HG03045 (cell line): ENCODE measurements around the gene CSF3R.
A peak's percentile ranks its signal among the peaks of the same experiment; 100 is the strongest.
"Not testable (repeated sequence)": the region's sequence is repeated elsewhere in the genome, so short reads cannot be mapped to it uniquely, and the experiment has no call there.

ENCODE experiments used
- ATAC-seq: cut with Tn5 transposase; IDR thresholded peaks from one replicate; pipeline ENCODE4 v1.9.1; 2021; ENCODE audit warnings: mild to moderate bottlenecking, moderate library complexity; ENCODE audit not compliant: unreplicated experiment

The CSF3R gene

GRCh38 chr1:36484099-36484498 is 1.4 kb upstream of the CSF3R start:
- ATAC-seq, result no peak

GRCh38 chr1:36481771-36482723 is 666 bp downstream of the CSF3R start:
- ATAC-seq, result no peak

DNA sequence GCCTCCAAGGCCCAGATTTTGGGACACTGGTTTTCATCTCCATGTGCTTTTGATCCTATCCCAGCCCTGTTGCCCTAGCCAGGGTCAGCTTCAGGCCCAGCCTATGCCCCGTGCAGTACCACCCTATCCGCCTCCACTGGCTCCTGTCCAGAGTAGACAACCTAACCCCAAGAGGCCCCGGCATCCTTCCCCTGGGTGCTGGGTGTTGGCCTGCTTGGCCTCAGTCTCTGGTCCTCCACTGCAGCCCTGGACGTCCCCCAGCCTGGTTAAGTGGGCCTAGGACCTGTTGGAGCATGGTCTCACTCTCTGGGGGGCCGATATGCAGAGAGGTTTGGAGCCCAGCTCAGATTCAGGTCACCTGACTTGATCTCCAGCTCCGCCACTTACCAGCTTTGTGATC is 1.6 kb downstream of the CSF3R start:
- ATAC-seq, result no peak

DNA sequence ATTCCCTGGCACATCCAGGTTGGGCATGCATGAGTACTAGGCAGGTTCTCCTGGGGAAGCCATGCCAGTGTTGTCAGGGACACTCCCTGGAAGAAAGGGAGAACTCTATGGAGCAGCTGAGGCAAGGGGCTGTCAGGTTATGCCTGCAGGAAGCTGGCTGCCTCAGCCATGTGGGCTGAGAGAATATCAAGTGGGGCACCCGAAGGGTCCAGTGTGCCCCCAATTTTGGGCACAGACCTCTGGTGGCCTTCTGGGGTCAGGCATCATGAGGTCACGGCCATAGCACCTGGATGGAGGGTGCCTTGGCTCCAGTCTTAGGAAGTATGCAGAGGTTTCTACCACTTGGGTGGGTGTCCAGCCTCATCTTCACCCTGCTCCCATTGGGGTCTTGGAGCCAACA is 2.6 kb downstream of the CSF3R start:
- no peak for ATAC-seq

- ATAC-seq, result no peak
Observed at GRCh38 chr1:36479505-36480051, 3.1 kb downstream of the CSF3R start.

DNA sequence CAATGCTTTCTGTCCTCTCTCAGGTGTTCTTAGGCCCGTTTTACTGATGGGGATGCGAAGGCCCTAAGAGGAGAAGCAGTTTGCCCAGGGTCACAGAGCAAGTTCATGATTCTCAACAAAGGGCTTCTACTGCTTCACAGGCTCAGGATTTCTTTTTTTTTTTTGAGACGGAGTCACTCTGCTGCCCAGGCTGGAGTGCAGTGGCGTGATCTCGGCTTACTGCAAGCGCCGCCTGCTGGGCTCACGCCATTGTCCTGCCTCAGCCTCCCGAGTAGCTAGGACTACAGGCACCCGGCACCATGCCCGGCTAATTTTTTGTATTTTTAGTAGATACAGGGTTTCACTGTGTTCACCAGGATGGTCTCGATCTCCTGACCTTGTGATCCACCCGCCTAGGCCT is 5.1 kb downstream of the CSF3R start:
- not testable (repeated sequence) for ATAC-seq

DNA sequence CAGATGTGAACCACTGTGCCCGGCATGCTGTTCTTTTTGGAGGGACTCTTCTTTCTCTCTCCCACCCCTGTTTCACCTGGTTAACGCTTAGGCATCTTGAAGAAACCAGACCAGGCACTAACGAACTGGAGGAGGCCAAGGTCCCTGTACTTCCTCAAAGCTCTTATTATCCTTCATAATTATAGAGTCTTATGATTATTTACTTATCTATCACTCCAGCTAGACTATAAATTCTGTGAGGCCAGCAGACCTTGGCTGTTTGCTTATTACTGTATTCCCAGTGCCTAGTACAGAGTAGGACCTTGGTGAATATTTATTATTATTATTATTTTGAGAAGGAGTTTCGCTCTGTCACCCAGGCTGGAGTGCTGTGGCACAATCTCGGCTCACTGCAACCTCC is 5.8 kb downstream of the CSF3R start:
- ATAC-seq, result no peak

DNA sequence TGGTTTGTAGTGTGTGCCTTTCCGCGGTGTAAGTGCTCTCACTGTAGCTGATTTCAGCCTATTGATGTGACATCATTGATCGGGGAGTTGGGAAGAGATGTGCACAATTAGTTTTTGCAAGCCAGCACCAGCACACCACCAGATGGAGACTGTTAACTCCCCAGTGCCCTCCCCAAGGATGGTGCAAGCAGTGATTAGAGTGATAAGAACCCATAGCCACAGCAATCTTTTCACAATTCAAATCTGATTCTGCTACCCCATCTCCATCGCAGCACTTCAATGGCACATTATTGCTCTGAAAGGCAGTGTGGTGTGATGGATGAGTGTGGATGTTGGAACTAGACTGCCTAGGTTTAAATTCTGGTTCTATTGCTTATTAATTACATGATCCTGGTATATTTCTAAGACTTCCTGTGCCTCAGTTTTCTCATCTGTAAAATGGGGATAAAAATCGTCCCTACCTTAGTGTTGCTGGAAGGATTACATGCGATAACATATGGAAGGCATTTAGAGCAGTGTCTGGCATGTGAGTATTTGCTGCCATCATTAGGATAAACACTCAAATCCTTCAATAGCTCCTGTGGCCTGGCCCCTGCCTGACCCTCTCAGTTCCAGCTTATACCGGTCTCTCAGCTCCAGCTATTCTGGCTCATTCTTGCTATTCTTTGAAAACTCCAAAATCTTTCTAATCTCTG is 6.7 kb downstream of the CSF3R start:
- ATAC-seq, result no peak

DNA sequence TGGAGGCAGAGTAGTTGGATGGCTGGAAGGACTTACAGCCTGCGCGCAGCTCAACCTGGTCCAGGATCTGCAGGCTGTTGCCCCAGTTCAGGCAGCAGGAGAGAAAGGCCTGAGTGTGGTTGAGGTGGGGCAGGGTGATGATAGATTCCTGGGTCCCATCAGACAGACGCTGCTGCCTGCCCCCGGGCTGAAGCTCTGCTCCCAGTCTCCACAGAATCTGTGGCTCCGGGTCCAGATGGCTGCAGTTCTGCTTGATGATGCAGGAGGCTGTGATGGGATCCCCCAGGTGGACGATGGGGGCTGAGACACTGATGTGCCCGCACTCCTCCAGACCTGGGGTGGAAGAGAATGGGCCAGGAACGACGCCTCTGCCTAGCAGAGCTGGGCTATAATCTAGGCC is 7.4 kb downstream of the CSF3R start:
- ATAC-seq, result no peak

DNA sequence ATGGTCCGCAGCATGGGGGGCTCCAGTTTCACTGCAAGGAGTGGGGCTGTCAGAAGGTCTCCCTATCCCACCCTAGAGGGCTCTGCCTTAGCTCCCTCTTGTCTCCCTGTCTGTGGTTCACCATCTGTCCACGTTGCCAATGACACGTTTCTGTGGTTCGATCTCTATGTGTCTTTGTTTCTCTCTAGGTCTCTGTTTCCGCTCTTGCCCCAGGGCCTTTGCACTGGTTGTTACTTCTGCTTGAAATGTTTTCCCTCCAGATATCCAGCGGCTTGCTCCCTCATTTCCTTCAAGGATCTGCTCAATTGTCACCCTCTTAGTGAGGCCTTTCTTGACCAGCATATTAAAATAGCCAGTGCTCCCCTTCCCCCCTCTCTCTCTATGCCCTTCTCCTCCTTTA is 10.1 kb downstream of the CSF3R start:
- no peak for ATAC-seq

DNA sequence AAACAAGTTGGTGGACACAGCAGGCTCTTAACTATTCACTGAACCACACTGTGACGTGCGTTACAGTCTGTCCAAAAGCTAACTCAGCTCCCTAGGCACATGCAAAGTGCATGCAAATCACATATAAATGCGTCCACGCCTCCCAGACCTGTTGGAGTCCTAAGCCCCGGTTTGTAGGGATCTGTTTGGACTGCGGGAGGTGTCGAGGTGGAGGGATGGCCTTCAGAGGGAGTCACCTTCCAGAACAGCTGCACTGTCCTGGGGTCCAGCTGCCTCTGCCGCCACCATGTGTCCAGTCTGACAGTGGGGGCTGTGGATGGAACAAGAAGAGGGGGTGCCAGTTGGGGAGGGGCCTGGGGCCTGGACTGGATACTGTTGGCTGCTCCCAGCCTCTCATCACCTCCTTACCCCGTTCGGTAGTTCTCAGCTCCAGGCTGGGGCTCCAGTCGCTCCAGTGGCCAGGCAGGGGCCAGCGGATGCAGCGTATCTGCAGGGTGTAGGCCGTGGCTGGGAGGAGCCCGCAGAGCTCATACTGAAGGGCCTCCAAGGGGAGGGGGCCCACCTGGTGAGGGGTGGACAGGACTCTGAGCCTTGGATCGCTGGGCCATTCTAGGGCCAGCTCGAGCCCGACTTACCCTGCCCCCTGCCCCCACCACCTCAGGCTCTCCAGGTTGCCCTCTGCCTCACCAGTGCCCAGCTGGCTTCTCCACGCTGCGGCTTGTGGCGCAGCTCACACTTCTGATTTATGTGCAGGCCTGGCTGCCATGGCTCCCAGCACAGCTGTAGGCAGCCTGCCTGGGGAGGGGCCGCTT is 10.7 kb downstream of the CSF3R start:
- no peak for ATAC-seq

DNA sequence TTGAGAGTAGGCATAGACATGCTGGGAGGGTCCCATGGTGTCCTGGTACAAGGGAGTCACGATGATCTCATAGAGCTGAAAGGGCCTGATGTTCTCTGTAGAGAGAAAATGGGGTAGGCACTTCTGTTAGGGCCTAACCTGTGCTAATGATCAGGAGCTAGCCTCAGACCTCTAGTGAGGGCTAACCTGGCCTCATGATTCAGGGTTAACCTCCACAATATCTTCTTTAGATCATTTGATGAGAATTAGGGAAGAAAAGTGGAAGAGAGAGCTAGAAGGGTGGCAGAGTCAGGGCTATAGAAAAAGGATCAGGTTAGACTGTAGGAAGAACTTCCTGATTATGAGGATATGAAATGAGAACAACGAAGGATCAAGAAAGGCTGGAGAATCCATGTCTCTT is 13.6 kb downstream of the CSF3R start:
- no peak for ATAC-seq

- ATAC-seq, result no peak
Observed at GRCh38 chr1:36467700-36468455, 14.8 kb downstream of the CSF3R start.

DNA sequence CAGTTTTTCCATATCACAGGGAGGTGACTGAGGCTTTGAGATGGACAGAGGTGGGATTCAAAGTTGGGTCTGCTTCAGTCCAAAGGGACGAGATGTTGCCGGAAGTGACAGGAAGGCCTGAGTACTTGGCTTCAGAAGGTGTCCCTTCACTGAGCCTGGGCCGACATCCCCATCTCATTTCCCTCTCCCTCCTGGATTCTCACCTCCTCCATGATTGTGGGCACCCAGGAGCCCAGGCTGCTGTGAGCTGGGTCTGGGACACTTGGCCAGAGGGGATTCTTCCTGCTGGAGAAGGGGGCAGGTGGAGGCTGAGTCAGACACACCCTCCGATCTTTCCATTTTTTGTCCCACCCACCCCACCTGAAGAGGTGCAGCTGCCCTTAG is 15.7 kb downstream of the CSF3R start:
- ATAC-seq, result no peak

- no peak for ATAC-seq
Observed at GRCh38 chr1:36466370-36467026, 16.2 kb downstream of the CSF3R start.

- ATAC-seq, result no peak
Observed at GRCh38 chr1:36465731-36466369, 16.9 kb downstream of the CSF3R start.

- peak; percentile 27 for ATAC-seq
Observed at GRCh38 chr1:36464605-36465393, 17.9 kb downstream of the CSF3R start.

DNA sequence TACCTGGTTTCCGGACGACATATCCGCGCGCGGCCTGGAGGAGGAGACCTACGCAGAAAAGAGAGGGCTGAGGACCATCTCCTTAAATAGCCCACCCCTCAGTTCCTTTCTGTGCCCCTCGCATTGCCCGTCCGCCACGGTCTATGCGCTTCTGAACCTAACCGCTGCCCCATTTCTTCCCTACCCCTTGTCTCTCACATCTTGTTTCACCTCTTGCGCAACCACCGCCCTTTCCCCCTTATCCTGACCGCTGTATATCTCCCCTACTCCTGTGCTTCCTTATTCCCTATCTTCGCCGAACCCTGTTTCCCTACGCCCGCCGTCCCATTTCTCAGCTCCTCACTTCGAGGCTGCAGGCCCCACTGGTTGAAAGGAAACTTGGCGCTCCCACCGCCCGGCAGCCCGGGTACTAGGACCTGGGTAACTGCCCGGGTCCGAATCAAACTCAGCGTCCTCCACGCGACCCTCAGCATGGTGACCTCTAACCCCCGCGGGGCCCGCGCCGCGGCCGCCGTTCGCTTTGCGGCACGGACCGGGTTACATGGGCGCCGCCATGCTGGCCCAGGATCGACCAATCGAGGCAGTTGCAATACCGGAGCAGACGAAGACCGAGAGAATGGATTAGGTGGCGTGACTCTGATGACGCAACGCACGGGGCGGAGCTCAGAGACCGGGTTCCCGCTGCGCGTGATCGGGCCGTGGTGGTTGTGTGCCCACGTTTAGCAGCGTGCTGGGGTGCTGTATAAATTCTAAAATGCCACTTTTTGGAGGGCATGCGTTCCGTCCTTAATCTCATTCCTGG is 18.7 kb downstream of the CSF3R start, which contains the start of gene MRPS15:
MRPS15 (minus strand) TSS at position 582 of the 802 bp plus-strand sequence; CDS start at position 473, 109 bp downstream.
- peak; percentile 93 for ATAC-seq
